ENCODE measurements around the gene NUDT3.

NUDT3 gene

DNA sequence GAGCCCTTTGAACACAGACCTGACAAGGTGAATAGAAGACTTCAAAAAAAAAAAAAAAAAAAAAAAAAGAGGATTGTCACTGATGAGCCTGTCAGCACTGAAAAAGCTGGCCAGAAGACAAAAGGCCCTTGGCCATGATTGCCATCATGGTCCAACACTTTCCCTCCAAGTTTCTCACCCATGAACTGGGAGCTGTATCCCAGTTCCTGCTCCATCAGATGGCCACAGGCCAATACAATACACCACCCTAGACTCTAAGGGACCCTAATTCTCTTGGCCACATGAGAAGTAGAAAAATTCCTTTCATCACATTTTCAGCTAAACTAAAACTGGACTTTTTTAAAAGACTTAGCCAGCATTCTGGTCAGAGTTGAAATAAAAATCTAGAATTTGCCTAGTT is 50.2 kb downstream of the NUDT3 start:
- TF ChIP-seq SNAI2 (CRISPR knock-in tag; IDR thresholded peaks at IDR 0.05) (no peak), ZC3H10 (CRISPR knock-in tag; IDR thresholded peaks at IDR 0.05) (no peak), GLIS3 (CRISPR knock-in tag; IDR thresholded peaks at IDR 0.05) (no peak), BACH2 (CRISPR knock-in tag; IDR thresholded peaks at IDR 0.05; ENCODE audit: borderline replicate concordance) (no peak), ISL1 (CRISPR knock-in tag; IDR thresholded peaks at IDR 0.05) (no peak), ESRRG (CRISPR knock-in tag; IDR thresholded peaks at IDR 0.05) (no peak), RARB (CRISPR knock-in tag; IDR thresholded peaks at IDR 0.05) (no peak), TOX (CRISPR knock-in tag; IDR thresholded peaks at IDR 0.05; ENCODE audit: borderline replicate concordance) (no peak), ZFP3 (CRISPR knock-in tag; IDR thresholded peaks at IDR 0.05) (no peak), CSDC2 (CRISPR knock-in tag; IDR thresholded peaks at IDR 0.05) (no peak), PPARA (CRISPR knock-in tag; IDR thresholded peaks at IDR 0.05; ENCODE audit: borderline replicate concordance) (no peak), ZNF565 (CRISPR knock-in tag; conservative IDR thresholded peaks at IDR 0.05; ENCODE audit: low read depth) (no peak), OSR1 (CRISPR knock-in tag; IDR thresholded peaks at IDR 0.05) (no peak)
- TF ChIP-seq, protein P1, sequence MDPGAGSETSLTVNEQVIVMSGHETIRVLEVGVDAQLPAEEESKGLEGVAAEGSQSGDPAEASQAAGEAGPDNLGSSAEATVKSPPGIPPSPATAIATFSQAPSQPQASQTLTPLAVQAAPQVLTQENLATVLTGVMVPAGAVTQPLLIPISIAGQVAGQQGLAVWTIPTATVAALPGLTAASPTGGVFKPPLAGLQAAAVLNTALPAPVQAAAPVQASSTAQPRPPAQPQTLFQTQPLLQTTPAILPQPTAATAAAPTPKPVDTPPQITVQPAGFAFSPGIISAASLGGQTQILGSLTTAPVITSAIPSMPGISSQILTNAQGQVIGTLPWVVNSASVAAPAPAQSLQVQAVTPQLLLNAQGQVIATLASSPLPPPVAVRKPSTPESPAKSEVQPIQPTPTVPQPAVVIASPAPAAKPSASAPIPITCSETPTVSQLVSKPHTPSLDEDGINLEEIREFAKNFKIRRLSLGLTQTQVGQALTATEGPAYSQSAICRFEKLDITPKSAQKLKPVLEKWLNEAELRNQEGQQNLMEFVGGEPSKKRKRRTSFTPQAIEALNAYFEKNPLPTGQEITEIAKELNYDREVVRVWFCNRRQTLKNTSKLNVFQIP (CRISPR knock-in tag; IDR thresholded peaks at IDR 0.05; ENCODE audit: borderline replicate concordance, low read depth) = no peak
- TF ChIP-seq, protein P2, sequence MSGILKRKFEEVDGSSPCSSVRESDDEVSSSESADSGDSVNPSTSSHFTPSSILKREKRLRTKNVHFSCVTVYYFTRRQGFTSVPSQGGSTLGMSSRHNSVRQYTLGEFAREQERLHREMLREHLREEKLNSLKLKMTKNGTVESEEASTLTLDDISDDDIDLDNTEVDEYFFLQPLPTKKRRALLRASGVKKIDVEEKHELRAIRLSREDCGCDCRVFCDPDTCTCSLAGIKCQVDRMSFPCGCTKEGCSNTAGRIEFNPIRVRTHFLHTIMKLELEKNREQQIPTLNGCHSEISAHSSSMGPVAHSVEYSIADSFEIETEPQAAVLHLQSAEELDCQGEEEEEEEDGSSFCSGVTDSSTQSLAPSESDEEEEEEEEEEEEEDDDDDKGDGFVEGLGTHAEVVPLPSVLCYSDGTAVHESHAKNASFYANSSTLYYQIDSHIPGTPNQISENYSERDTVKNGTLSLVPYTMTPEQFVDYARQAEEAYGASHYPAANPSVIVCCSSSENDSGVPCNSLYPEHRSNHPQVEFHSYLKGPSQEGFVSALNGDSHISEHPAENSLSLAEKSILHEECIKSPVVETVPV (CRISPR knock-in tag; IDR thresholded peaks at IDR 0.05) = no peak
- TF ChIP-seq, protein P3, sequence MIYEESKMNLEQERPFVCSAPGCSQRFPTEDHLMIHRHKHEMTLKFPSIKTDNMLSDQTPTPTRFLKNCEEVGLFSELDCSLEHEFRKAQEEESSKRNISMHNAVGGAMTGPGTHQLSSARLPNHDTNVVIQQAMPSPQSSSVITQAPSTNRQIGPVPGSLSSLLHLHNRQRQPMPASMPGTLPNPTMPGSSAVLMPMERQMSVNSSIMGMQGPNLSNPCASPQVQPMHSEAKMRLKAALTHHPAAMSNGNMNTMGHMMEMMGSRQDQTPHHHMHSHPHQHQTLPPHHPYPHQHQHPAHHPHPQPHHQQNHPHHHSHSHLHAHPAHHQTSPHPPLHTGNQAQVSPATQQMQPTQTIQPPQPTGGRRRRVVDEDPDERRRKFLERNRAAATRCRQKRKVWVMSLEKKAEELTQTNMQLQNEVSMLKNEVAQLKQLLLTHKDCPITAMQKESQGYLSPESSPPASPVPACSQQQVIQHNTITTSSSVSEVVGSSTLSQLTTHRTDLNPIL (CRISPR knock-in tag; IDR thresholded peaks at IDR 0.05; ENCODE audit: low read depth) = no peak
- ATAC-seq = no peak

DNA sequence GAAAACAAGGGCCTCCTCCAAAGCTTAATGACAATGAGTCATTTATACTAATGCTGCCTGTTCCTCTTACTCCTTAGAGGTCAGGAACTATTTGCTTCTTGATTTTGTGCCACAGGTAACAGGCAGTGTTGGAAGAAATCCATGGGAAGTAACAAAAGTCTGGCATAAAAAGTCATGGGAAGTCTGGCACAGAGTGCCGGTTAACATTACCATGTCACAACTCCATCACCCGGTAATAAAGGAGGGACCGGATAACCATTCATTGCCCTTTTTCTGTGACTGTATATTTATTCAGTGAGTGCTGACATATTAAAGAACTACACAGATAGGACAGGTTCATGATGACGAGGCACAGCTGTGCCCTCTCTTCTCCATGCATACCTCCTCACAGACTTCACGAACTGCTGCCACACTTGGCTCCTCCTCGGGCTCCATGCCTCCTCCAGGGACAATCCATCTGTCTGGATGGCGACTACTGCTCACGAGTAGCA is 50.9 kb downstream of the NUDT3 start:
- ATAC-seq = peak; percentile 60; the same call in 2 of the 3 replicates
- TF ChIP-seq, protein P4, sequence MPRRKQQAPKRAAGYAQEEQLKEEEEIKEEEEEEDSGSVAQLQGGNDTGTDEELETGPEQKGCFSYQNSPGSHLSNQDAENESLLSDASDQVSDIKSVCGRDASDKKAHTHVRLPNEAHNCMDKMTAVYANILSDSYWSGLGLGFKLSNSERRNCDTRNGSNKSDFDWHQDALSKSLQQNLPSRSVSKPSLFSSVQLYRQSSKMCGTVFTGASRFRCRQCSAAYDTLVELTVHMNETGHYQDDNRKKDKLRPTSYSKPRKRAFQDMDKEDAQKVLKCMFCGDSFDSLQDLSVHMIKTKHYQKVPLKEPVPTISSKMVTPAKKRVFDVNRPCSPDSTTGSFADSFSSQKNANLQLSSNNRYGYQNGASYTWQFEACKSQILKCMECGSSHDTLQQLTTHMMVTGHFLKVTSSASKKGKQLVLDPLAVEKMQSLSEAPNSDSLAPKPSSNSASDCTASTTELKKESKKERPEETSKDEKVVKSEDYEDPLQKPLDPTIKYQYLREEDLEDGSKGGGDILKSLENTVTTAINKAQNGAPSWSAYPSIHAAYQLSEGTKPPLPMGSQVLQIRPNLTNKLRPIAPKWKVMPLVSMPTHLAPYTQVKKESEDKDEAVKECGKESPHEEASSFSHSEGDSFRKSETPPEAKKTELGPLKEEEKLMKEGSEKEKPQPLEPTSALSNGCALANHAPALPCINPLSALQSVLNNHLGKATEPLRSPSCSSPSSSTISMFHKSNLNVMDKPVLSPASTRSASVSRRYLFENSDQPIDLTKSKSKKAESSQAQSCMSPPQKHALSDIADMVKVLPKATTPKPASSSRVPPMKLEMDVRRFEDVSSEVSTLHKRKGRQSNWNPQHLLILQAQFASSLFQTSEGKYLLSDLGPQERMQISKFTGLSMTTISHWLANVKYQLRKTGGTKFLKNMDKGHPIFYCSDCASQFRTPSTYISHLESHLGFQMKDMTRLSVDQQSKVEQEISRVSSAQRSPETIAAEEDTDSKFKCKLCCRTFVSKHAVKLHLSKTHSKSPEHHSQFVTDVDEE (CRISPR knock-in tag; IDR thresholded peaks at IDR 0.05) = no peak
- no peak for TF ChIP-seq RARB (CRISPR knock-in tag; IDR thresholded peaks at IDR 0.05)
- no peak for TF ChIP-seq PPARA (CRISPR knock-in tag; IDR thresholded peaks at IDR 0.05; ENCODE audit: borderline replicate concordance)
- TF ChIP-seq, protein P3 (CRISPR knock-in tag; IDR thresholded peaks at IDR 0.05; ENCODE audit: low read depth) = no peak
- TF ChIP-seq SNAI2 (CRISPR knock-in tag; IDR thresholded peaks at IDR 0.05) = no peak
- TF ChIP-seq ZNF70 (CRISPR knock-in tag; IDR thresholded peaks at IDR 0.05) = no peak
- no peak for TF ChIP-seq ZNF565 (CRISPR knock-in tag; conservative IDR thresholded peaks at IDR 0.05; ENCODE audit: low read depth)
- TF ChIP-seq TCF4 (CRISPR knock-in tag; IDR thresholded peaks at IDR 0.05; ENCODE audit: borderline replicate concordance) = no peak
- no peak for TF ChIP-seq ZFP30 (CRISPR knock-in tag; IDR thresholded peaks at IDR 0.05)
- no peak for TF ChIP-seq ZNF8 (CRISPR knock-in tag; IDR thresholded peaks at IDR 0.05)
- no peak for TF ChIP-seq GLIS3 (CRISPR knock-in tag; IDR thresholded peaks at IDR 0.05)
- TF ChIP-seq ZC3H10 (CRISPR knock-in tag; IDR thresholded peaks at IDR 0.05) = no peak
- no peak for TF ChIP-seq OSR1 (CRISPR knock-in tag; IDR thresholded peaks at IDR 0.05)
- TF ChIP-seq BACH2 (CRISPR knock-in tag; IDR thresholded peaks at IDR 0.05; ENCODE audit: borderline replicate concordance) = no peak
- TF ChIP-seq, protein P1 (CRISPR knock-in tag; IDR thresholded peaks at IDR 0.05; ENCODE audit: borderline replicate concordance, low read depth) = no peak
- TF ChIP-seq, protein P2 (CRISPR knock-in tag; IDR thresholded peaks at IDR 0.05) = no peak
- no peak for TF ChIP-seq TOX (CRISPR knock-in tag; IDR thresholded peaks at IDR 0.05; ENCODE audit: borderline replicate concordance)
- no peak for TF ChIP-seq ESRRG (CRISPR knock-in tag; IDR thresholded peaks at IDR 0.05)
- TF ChIP-seq ZFP3 (CRISPR knock-in tag; IDR thresholded peaks at IDR 0.05) = no peak

Data from SK-N-SH treated with all-trans-retinoic acid at 6 μM for 48 hours (cell line).